Embryonic facial prominence (tissue), 1 donor: ENCODE measurements around the gene SULT6B1.

Experiments used
- DNase-seq: peaks from one replicate; pipeline ENCODE4 v3.0.0-alpha.2; 2016; ENCODE audit errors: extremely low spot score

The SULT6B1 gene

DNA sequence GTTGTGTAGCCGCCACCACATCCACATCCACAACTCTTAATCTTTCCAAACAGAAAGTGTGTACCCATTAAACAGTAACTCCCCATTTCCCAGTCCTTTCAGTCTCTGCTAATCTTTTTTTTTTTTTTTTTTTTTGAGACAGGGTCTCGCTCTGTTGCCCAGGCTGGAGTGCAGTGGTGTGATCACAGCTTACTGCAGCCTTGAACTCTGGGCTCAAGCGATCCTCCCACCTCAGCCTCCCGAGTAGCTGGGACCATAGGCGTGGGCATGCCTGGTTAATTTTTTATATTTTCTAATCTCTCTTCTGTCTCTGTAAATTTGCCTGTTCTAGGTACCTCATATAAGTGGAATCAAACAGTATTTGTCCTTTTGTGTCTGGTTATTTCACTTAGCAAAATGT, 35.2 kb downstream of the SULT6B1 start:
- DNase-seq, result no peak

DNA sequence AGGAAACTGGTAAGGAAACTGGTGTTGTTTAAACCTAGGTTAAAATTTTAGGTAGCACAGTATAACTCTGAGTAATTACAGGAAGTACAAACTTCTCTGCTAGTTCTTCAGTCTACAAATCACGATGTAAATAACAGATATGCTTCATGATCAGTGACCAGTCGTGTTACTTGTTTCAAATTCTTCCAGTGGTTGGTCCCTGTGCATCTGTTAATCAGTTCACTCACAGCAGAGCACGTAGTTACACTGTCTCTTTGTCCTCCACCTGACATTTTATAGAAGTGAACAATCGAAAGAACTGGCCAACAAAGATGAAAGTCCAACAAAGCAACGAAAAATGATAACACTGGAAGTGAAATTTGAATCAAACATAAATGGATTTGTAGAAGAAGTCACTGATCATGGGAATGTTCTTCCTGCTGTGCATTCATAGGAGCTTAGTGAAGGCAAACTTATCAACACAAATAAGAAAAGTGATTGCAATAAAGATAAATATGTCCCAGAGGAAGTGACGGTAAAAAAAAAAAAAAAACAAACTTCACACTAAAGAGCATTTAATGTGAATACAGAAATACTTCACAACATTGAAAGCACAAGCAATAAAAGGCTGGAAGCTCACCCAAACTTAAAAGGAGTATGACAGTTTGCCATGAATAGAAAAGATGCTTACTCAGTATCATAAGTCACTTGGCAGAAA, 38.7 kb downstream of the SULT6B1 start:
- DNase-seq, result no peak

DNA sequence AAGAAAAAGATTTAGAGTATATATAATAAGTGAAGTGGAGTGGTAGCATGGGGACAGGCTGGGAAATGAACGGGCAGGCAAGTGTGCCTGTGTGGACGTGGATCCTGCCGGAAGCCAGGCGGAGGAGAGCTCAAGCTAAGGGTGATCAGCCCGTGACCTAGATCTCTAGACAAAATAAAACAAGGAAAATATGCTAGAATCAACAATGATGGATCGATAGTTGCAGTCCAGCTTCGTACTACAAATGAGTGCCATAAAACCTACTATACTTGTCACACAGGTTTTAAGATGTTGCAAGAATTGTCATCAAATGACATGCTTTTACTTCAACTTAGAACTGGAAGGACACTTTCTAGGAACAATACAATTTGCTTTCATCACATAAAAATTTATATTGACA, 40.1 kb downstream of the SULT6B1 start:
- no peak for DNase-seq

DNA sequence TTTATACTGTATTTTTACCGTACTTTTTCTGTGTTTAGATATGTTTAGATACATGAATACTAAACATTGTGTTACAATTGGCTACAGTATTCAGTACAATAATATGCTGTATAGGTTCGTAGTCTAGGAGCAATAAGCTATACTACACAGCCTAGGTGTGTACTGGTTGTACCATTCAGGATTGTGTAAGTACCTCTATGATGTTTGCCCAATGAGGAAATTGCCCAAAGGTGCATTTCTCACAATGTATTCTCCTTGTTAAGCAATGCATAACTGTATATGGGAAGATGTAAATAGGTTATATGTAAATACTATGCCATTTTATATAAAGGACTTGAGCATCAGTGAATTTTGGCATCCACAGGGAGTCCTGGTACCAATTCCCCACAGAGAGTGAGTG, 42.4 kb downstream of the SULT6B1 start:
- DNase-seq, result no peak

DNA sequence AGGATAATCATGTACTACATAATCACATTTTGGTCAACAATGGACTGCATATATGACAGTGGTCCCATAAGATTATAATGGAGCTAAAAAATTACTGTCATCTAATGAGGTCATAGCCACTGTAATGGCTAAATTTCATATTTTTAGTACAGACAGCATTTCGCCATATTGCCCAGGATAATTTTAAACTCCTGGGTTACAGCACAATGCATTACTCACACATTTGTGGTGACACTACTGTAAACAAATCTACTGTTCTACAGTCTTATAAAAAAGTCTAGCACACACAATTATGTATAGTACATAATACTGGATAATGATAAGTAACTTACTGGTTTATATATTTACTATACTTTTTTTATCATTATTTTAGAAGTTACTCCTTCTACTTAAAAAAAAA, 44.5 kb downstream of the SULT6B1 start:
- no peak for DNase-seq

DNA sequence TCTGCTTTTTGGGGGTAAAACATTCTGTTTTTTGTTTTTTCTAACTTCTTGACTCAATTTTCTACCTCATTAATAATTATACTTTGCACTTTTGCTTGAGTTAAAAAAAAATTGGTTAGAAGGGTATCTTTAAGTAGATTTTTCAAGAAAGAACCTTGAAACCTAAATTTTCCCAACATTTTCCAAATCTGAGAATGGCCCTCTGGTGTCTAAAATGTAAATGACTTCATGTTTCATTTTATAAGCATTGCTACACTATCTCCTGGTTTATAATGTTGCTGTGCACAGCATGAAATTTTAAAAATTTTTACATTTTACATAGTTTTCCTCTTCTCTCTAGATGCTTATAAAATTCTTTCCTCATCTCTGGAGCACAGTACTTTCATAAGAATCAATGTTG, 45.9 kb downstream of the SULT6B1 start:
- DNase-seq, result no peak

DNA sequence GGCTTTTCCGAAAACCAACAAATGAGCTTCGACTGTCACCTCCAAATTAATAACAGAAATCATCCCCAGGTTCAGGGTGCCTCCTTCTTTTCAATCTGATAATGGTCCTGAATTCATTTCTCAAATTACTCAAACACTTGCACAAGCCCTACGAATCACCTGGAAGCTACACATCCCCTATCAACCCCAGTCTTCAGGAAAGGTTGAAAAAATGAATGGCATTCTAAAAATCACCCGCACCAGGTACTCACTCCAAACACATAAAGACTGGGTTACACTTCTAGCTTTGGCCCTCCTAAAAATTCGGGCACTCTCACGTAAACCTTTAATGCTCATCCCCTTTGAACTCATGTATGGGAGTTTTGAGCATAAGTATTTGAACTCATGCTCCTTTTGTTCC, 55.6 kb downstream of the SULT6B1 start:
- no peak for DNase-seq

DNA sequence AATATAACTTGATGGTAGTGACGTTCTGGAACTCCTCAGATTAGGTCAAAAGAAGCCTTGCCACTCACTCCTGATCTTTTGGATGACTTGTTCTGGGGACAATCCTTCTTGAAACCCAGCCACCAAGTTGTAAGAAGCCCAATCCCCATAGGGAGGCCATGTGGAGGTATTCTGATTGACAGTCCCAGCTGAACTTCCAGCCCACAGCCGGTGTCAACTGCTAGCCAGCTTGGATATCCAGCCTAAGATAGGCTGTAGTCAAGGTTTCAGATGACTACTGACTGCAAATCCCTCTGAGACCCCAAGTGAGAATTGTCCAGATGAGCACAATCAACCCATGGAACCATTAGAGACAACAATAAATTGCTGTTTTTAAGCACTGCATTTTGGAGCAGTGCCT, 63.1 kb downstream of the SULT6B1 start:
- DNase-seq, result no peak

DNA sequence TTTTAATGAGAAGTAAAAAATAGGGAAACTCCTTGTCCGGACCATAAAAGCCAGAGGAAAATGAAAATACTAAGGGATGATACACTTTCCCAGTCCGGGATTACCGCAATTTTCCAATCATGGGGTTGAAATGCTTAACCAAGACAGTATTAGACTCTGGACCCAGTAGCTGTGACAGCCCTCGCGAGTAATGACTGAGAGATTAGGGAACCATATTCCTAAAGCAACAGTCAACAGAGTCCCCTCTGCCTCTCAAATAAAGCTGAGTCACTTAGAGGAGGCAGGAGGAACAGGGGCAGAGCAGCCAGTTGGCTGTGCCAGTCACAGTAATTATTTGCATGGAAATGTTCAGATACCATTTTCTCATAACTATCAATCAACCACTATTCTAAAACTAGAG, 69.3 kb downstream of the SULT6B1 start:
- DNase-seq, result no peak
